Activated naive CD8-positive, alpha-beta T cell treated with anti-CD3 and anti-CD28 coated beads, Interleukin-2, amount 50 U/mL, for 16 hours (primary cell): ENCODE data around the gene LINGO4.

Experiments
- DNase-seq: peaks from one replicate; pipeline ENCODE4 v3.0.0-alpha.2; 2020; ENCODE audit warnings: low read depth, low spot score

Gene LINGO4

DNA sequence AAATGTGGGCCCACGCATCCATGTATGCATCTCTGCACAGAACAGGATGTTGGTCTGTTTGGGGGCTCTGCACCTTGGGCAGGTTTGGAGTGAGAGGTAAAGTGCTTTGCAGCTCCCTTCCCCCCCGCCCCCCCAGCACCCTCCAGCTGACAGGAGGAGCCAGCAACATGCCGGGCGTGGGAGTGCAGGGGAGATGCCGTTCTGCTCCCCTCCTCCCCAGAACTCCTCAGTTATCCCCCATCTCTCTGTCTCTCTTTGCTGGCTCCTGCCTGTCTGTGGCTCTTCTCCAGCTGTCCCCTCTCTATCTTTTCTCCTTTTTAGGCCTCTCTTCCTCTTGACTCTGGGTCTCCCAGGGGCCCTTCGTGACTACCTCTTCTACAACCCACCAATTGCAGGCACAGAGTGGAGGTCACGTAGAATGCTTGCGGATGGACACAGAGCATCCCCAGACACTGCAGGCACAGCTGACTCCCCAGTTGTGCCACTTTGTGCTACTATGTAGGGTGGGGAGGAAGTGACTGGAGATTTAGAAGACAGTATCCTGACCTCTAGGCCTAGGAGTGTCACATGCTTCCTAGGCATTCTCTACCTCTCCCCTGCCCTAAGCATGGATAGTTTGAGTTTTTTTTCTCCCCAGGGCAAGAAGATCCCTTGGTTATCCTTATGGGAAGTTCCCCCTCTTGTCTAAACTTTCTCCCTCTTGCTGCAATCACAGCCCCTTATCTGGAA is 28.1 kb upstream of the LINGO4 start:
- DNase-seq = no peak

- no peak for DNase-seq
Measured at GRCh38 chr1:151832318-151832980, 27.2 kb upstream of the LINGO4 start.

DNA sequence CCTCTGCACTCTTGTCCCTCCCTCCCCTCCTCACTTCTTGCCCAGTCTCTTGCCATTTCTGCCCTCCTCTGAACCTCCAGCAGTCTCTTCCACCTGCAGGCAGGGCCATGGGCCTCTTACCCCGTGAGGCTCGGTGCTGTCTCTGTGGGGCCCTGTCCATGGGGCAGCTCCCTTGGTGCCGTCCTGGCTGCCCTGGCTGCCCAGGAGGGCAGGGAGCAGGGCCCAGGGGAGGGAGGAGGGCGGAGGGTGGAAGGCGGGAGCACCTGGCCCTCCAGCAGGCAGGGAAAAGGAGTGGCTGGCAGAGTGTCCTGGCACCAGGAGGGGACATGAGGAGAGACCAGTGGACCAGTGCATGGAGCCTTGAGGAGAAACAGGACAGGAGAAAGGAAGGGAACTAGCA is 26.4 kb upstream of the LINGO4 start, which contains the start of gene RORC:
Gene RORC (minus strand): TSS at position 198 of the 400 bp plus-strand sequence. CDS start 38 bp downstream, at position 160.
- DNase-seq = no peak

DNA sequence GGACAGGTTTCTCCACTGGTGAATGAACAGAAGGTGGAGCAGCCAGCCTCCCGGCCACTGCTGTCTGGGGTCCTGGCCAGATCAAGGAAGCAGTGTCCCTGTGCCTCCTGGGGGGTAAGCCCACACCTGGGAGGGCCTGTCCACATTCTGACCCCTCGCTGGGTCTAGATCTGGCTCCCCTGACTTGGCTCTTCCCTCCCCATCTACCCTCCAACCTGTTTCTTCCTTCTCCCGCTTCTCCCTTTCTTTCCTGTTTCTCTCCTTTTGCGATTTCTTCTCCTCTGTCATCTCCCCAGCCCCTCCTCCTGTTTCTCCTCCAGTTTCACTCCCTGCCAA is 26.0 kb upstream of the LINGO4 start:
- DNase-seq = no peak

DNA sequence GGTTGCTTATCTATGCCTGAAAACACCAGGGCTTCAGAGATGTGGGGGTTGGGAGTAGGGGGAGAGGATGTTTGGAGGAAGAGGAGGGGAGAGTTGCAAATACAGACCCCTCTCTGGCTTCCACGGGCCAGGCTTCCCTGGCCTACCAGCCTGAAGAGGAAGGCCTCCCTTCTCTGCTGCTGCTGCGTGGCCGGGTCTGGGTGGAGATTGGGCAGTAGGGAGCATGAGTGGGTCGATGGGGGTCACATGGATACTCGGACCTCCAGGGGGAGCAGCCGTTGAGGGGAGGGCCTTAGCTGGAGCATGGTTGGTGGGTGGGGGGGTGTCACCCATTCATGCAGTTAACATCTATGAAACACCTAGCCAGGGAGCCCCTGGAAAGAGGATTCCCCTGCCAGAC is 24.8 kb upstream of the LINGO4 start:
- DNase-seq = no peak

DNA sequence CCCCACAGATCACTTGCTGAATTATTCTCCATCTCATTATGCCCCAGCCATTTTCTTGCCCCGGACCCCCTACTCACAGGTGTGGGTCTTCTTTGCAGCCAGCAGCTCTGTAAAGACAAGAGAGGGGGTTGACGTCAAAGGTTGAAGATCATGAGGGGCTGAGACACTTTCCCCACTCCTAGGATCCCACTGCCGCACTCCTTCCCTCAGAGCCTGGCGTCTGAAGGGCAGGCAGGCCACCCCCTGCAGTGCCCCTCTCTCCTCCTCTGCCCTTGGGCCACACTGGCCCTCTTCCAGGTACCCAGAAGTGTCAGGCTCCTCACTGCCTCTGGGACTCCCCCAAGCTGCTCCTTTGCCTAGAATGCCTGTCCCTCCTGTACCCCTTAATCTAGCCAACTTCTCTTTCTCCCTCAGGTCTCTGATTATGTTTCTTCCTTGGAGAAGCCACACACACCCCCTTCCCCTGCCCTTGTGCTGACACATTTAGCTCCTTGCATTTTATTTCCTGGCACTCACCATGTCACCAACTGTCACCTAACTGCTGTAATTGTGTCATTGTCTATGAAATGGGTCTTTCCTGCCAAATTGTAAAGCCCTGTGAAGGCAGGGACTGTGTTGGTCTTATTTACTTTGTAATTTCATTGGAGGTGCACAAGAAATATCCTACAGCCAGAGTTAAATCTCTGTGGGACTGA is 24.3 kb upstream of the LINGO4 start:
- no peak for DNase-seq

GRCh38 chr1:151828921-151829320 is 23.7 kb upstream of the LINGO4 start:
- no peak for DNase-seq

- DNase-seq = no peak
Measured at GRCh38 chr1:151827853-151828252, 22.6 kb upstream of the LINGO4 start.

GRCh38 chr1:151825751-151826660 is 20.8 kb upstream of the LINGO4 start:
- DNase-seq = no peak

DNA sequence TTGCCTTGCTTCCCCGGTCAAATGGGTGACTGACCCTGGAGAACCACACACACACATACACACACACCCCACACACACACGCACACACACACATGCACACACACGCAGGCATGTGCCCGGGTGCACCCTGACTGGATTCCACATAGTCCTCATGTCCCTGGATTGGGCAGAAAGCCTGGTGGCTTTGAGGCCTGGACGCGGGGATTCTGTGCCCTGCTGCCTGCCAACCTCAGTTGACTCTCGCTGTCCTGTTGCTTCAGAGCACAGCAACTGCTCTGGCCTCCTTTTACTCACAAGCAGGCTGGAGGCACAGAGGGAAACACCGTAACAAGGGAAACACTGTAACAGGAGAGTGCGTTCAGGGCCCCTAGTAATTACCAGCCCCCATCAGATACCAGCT is 20.0 kb upstream of the LINGO4 start:
- DNase-seq = no peak

DNA sequence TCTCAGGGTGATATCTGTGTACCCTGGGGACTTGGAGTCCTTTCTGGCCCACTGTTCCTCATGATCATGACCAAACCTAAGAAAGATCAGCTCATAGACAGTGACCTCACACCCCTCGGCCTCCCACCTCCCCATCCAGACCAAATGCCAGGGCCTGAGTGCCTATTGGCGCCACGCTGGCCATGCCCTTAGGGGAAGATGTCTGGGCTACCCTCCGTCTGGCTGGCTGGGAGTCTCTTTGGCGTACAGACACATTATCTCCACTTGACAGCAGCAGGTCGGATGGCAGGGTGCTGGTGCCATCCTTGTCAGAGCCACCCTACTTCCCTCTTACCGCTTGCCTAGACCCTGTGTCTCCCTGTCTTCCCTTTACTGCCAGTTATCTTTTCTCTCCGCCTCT is 18.0 kb upstream of the LINGO4 start:
- no peak for DNase-seq

DNA sequence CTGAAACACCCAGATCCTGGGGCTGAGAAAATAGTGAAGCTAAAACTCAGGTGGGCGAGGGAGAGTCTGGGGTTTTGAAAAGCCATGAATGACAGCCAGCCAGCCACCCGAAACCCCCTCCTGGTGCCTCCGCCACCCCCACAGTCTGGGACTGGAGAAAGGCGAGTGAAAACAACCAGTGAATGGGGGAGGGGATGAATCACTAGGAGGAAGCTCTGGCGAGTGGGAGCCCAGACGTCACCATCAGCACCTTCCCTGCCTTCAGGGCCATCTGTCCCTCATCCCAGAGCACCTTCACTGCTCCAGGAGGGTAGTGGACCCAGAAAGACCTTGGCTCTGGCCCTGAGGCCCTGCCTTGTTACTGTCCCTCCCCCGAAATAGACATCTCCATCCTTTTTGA is 17.2 kb upstream of the LINGO4 start:
- no peak for DNase-seq

GRCh38 chr1:151820940-151821339 is 15.7 kb upstream of the LINGO4 start:
- no peak for DNase-seq

GRCh38 chr1:151819976-151820623 is 14.9 kb upstream of the LINGO4 start:
- DNase-seq = no peak

GRCh38 chr1:151819227-151819835 is 14.1 kb upstream of the LINGO4 start:
- no peak for DNase-seq

GRCh38 chr1:151817353-151817730 is 12.1 kb upstream of the LINGO4 start:
- DNase-seq = no peak

- no peak for DNase-seq
Measured at GRCh38 chr1:151816548-151817352, 11.5 kb upstream of the LINGO4 start.

- DNase-seq = no peak
Measured at GRCh38 chr1:151815716-151816327, 10.6 kb upstream of the LINGO4 start.

GRCh38 chr1:151814971-151815545 is 9.8 kb upstream of the LINGO4 start:
- no peak for DNase-seq
